Panc1 (cell line): ENCODE data around the gene GM2A.

Experiments
- CTCF ChIP-seq: fragments of 450-650 bp; IDR thresholded peaks from 2 replicates; pipeline ENCODE4 v1.5.1; 2017; ENCODE audit warnings: mild to moderate bottlenecking
- POLR2AphosphoS5 ChIP-seq: IDR thresholded peaks from 2 replicates; pipeline ENCODE4 v1.6.1; 2012; ENCODE audit warnings: mild to moderate bottlenecking, low read depth, low read length, moderate library complexity
- REST ChIP-seq, 2 experiments: IDR thresholded peaks; 2 replicates each; pipeline ENCODE4 v1.6.1; 2011 to 2012; ENCODE audit warnings: low read depth in 2 of 2, control low read depth in 1 of 2, low read length in 1 of 2, mild to moderate bottlenecking in 1 of 2, moderate library complexity in 1 of 2; ENCODE audit not compliant: insufficient read depth in 1 of 2
- SIN3A ChIP-seq: IDR thresholded peaks from 2 replicates; pipeline ENCODE4 v1.6.1; 2012; ENCODE audit warnings: low read depth, mild to moderate bottlenecking, low read length, moderate library complexity, borderline replicate concordance; ENCODE audit not compliant: insufficient read depth

- TF ChIP-seq SIN3A: no peak
- TF ChIP-seq CTCF: no peak
- TF ChIP-seq POLR2AphosphoS5: no peak
- no peak for TF ChIP-seq REST (IDR thresholded peaks at IDR 0.05; ENCODE audit: insufficient read depth in 1 of 2, low read depth in 2 of 2, low read length in 1 of 2)
Measured at GRCh38 chr5:151222054-151222789, 30.8 kb upstream of the GM2A start.
